Esophagus squamous epithelium (tissue), 5 donors: ENCODE data around the gene ARID3B. TPM values are rescaled to one million over a fixed set of nuclear protein-coding genes. Genes with fewer than 3 reads are reported as not detected.

Experiments used
- DNase-seq: peaks from one replicate; lab custom pipeline; 2025; lab: John Stamatoyannopoulos, UW
- H3K27ac ChIP-seq, 4 donors: fragments of 200-600 bp; sonication (generic); one replicate each; pipeline ENCODE4 v1.5.1; 2016 to 2019; ENCODE audit warnings: mild to moderate bottlenecking in 1 of 4
- H3K27me3 ChIP-seq, 4 donors: fragments of 200-600 bp; sonication (generic); 1 replicate in 3 of 4; 2 replicates in 1 of 4; pipeline versions ENCODE4 v1.5.1 to v1.6.0; 2017 to 2021; ENCODE audit warnings: antibody characterized with exemption in 1 of 4
- H3K36me3 ChIP-seq, 3 donors: fragments of 200-600 bp; sonication (generic); one replicate each; pipeline ENCODE4 v1.5.1; 2016 to 2019
- H3K4me1 ChIP-seq, 3 donors: fragments of 200-600 bp; sonication (generic); one replicate each; pipeline ENCODE4 v1.5.1; 2017 to 2019
- H3K4me3 ChIP-seq, 4 donors: fragments of 200-600 bp; sonication (generic); 1 replicate in 3 of 4; 2 replicates in 1 of 4; pipeline ENCODE4 v1.5.1; 2016 to 2019; ENCODE audit warnings: mild to moderate bottlenecking in 2 of 4, moderate library complexity in 1 of 4
- H3K9me3 ChIP-seq, 3 donors: fragments of 200-600 bp; sonication (generic); one replicate each; pipeline ENCODE4 v1.5.1; 2016 to 2019
- POLR2A ChIP-seq, 4 donors: fragments of 450-650 bp; IDR thresholded peaks; one replicate each; pipeline ENCODE4 v1.6.1; 2017; ENCODE audit warnings: antibody characterized with exemption in 4 of 4, mild to moderate bottlenecking in 4 of 4, moderate library complexity in 3 of 4
- WGBS, 2 donors: methylation state at CpG; one replicate each; pipeline ENCODE4 v1.1.5; 2018; 5-methylcytosine and 5-hydroxymethylcytosine counted together
- intact Hi-C: fragments of 100-400 bp; cut with DNase I; formaldehyde crosslinking; loops from one replicate; pipeline ENCODE4 v1.15.0; 2022
- total RNA-seq, 4 donors: library from RNA; depleted of rRNA; stranded (reverse); fragments of >200 nt; gene quantifications; one replicate each; pipeline ENCODE4 v1.1.0, GENCODE V29; 2016
- TF ChIP-seq, protein P1 (sequence below), 6 experiments: fragments of 450-650 bp in 4 of 6; fragments of 200-600 bp in 2 of 6; sonication (generic) in 2 of 6; IDR thresholded peaks; one replicate each; pipeline ENCODE4 v1.5.1; 2016 to 2019; ENCODE audit warnings: antibody characterized with exemption in 6 of 6, mild to moderate bottlenecking in 4 of 6, moderate library complexity in 4 of 6
- donor health status: DM: yes; HTN: yes; CAD: no.

Gene ARID3B
- total RNA-seq, 4 donors from 2014 or later: 4.5 to 11.6 (median 6.4) TPM

DNA sequence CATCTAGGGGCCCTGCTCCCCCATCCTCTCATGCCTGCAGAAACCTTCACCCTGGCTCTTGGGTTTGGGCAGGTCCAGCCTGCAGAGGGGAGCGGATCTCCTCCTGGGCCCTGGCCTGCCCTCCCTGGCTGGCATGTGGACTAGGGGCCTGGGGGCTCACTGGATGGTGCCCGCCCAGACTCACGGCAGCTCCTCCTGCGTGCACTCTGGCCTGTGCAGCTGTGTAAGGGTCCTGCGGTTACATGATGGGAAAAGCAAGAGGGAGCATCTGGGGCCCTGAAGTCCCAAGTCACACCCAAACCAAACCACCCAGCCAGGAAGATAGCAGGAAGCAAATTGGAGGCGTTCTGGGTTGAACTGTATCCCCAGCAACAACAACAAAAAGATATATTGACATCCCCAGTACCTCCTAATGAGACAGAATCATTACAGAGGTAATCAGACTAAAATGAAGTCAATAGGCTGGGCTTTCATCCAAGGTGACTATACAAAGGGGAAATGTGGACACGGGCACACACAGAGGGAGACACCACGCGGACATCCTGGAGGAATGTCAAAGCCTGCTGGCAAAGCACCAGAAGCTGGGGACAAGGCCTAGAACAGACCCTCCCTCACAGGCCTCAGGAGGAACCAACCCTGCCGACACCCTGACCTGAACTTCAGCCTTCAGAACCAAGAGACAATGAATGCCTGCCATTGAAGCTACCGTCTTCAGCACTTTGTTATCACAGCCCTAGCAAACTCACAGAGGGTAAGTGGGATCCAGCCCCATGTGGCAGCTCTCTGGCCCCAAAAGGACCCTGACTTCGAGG, 64.2 kb downstream of the ARID3B start:
- no peak for DNase-seq
- Histone ChIP-seq H3K4me1 (peaks cover 0 to 2% (median 0%) of the 10 kb centered on the region in 3 donors), H3K4me3 (no peak overlapping the region), H3K9me3 (no peaks in the 10 kb centered on the region), H3K27me3 (no peaks in the 10 kb centered on the region), H3K36me3 (no peaks in the 10 kb centered on the region), H3K27ac (no peak overlapping the region)
- TF ChIP-seq, protein P1, sequence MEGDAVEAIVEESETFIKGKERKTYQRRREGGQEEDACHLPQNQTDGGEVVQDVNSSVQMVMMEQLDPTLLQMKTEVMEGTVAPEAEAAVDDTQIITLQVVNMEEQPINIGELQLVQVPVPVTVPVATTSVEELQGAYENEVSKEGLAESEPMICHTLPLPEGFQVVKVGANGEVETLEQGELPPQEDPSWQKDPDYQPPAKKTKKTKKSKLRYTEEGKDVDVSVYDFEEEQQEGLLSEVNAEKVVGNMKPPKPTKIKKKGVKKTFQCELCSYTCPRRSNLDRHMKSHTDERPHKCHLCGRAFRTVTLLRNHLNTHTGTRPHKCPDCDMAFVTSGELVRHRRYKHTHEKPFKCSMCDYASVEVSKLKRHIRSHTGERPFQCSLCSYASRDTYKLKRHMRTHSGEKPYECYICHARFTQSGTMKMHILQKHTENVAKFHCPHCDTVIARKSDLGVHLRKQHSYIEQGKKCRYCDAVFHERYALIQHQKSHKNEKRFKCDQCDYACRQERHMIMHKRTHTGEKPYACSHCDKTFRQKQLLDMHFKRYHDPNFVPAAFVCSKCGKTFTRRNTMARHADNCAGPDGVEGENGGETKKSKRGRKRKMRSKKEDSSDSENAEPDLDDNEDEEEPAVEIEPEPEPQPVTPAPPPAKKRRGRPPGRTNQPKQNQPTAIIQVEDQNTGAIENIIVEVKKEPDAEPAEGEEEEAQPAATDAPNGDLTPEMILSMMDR (IDR thresholded peaks at IDR 0.05): no peak
- TF ChIP-seq POLR2A (IDR thresholded peaks at IDR 0.05): no peak
- intact Hi-C loops: no loop called here
- 66 to 79% methylated on average over 7 of the region's 12 CpGs for WGBS, 2 donors

DNA sequence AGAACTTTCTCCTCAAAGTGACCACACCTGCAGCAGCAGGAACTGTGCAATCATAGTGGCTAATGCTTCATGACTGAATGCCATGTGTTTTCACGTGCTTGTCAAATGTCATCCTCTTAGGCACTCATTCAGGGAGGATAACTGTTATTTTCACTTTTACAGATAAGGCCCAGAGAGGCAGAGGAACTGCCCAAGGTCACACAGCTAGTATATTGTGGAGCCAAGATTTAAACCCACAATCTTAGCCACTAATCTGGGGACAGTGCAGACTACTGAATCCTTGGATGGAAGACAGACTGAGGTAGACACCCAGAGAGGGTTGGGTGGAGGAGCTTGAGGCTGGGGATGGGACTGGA, 64.8 kb downstream of the ARID3B start:
- Histone ChIP-seq H3K27ac (no peak overlapping the region), H3K4me3 (no peak overlapping the region), H3K27me3 (no peaks in the 10 kb centered on the region), H3K36me3 (no peaks in the 10 kb centered on the region), H3K4me1 (peaks cover 0 to 8% (median 0%) of the 10 kb centered on the region in 3 donors), H3K9me3 (no peaks in the 10 kb centered on the region)
- no peak for DNase-seq
- TF ChIP-seq, protein P1 (IDR thresholded peaks at IDR 0.05): no peak
- TF ChIP-seq POLR2A (IDR thresholded peaks at IDR 0.05): no peak
- intact Hi-C loops: no loop called here
- 67 to 73% methylated on average over 1 of the region's 1 CpG for WGBS, 2 donors

DNA sequence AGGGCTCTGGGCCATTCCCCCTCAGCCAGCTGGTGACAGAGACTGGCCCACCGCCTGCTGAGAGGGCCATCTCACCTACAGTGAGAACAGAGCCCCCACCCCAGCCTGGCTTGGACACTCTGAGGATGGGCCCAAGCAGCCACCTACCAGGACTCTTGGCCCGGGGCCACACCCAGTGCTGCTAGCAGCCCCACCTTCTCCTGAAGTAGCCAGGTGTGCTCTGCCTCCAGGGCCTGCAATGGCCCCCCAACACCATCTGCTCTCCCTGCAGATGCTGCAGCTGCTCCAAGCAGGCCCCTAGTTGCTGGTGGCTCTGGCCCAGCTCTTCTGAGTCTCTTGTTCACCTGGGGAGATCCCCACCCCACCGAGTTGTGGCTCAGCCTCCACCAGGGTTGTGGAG, 67.8 kb downstream of the ARID3B start:
- H3K27ac ChIP-seq: no peak overlapping the region
- peaks cover 0 to 18% (median 0%) of the 10 kb centered on the region in 3 donors for H3K4me1 ChIP-seq
- no peaks in the 10 kb centered on the region for H3K27me3 ChIP-seq
- TF ChIP-seq POLR2A (IDR thresholded peaks at IDR 0.05): no peak
- TF ChIP-seq, protein P1 (IDR thresholded peaks at IDR 0.05): no peak
- H3K36me3 ChIP-seq: no peaks in the 10 kb centered on the region
- no peak for DNase-seq
- H3K9me3 ChIP-seq: no peaks in the 10 kb centered on the region
- intact Hi-C loops: no loop called here
- no peak overlapping the region for H3K4me3 ChIP-seq
- WGBS, 2 donors: 100% methylated on average over 1 of the region's 3 CpGs; no CpG with 5 or more reads in 1 of the 2 donors

DNA sequence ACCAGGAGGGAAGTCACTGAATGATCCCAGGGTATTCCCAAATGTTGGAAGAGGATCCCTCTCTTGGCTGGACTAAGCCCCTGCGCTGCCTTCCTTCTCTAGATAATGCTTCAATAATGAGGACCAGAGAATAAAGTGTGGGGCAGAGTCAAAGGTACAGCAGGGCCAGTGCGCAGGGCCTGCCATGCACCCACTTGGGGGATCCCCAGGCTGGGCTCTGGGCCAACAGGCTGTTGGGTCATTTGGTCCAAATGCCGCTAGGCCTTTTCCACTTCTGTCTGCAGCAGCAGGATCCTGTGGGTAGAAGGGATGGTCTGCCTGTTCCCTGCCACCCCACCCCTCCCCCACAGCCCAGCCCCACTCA, 68.9 kb downstream of the ARID3B start:
- 93% methylated on average over 2 of the region's 3 CpGs; no CpG with 5 or more reads in 1 of the 2 donors for WGBS, 2 donors
- Histone ChIP-seq H3K4me1 (peaks cover 0 to 29% (median 0%) of the 10 kb centered on the region in 3 donors), H3K9me3 (no peaks in the 10 kb centered on the region), H3K27ac (no peak overlapping the region), H3K4me3 (no peak overlapping the region), H3K36me3 (no peaks in the 10 kb centered on the region), H3K27me3 (no peaks in the 10 kb centered on the region)
- no peak for TF ChIP-seq POLR2A (IDR thresholded peaks at IDR 0.05)
- TF ChIP-seq, protein P1 (IDR thresholded peaks at IDR 0.05): no peak
- intact Hi-C loops: loop anchor here (5.0 kb wide), 1 partner anchor 68 kb away; the partner anchor contains the start of gene ARID3B
- no peak for DNase-seq

GRCh38 chr15:74610302-74610951, 69.4 kb downstream of the ARID3B start:
- 30% methylated on average over 2 of the region's 7 CpGs; no CpG with 5 or more reads in 1 of the 2 donors for WGBS, 2 donors
- intact Hi-C loops: loop anchor here (5.0 kb wide), 1 partner anchor 68 kb away; the partner anchor contains the start of gene ARID3B
- Histone ChIP-seq H3K4me3 (no peak overlapping the region), H3K27ac (no peak overlapping the region), H3K9me3 (no peaks in the 10 kb centered on the region), H3K36me3 (no peaks in the 10 kb centered on the region), H3K4me1 (peaks cover 0 to 30% (median 0%) of the 10 kb centered on the region in 3 donors), H3K27me3 (no peaks in the 10 kb centered on the region)
- no peak for TF ChIP-seq POLR2A (IDR thresholded peaks at IDR 0.05)
- TF ChIP-seq, protein P1 (IDR thresholded peaks at IDR 0.05): no peak
- DNase-seq: no peak
